ENCODE measurements around the gene PLP2. TPM values are rescaled to one million over a fixed set of nuclear protein-coding genes. Genes with fewer than 3 reads are reported as not detected.
"Not testable (repeated sequence)": the region's sequence is repeated elsewhere in the genome, so short reads cannot be mapped to it uniquely, and the experiment has no call there.

PLP2 gene
- total RNA-seq: 100 to 1,000 TPM in 2 of 3 donors, 10 to 100 TPM in 1; 96.1 to 152 (median 137) TPM
- long read RNA-seq, donor 1, transcript PLP2-202 (5 exons, 1,079 nt): major isoform, 36 of 51 reads
- long read RNA-seq, donor 1, partial matches to known transcripts: 13 of 51 reads
- long read RNA-seq, donor 1, other reads (novel, unspliced or antisense): 2 of 51 reads
- long read RNA-seq, donor 2, transcript PLP2-202 (5 exons, 1,079 nt): major isoform, 48 of 52 reads
- long read RNA-seq, donor 2, partial matches to known transcripts: 3 of 52 reads
- long read RNA-seq, donor 2, other reads (novel, unspliced or antisense): 1 of 52 reads

GRCh38 chrX:49171752-49172279 is at the start of gene PLP2:
Gene PLP2 (plus strand): TSS chrX:49171898. CDS start chrX:49172001, 103 bp downstream.
- Histone ChIP-seq H3K9me3 (no peaks in the 10 kb centered on the region), H3K4me3 (peak within 1 kb of the TSS; percentile 22), H3K36me3 (ENCODE audit: low read depth) (no peaks in the 10 kb centered on the region), H3K4me1 (ENCODE audit: low read depth) (peaks cover 8% of the 10 kb centered on the region)
- DNase-seq: peak; percentile 65 to 85 (median 79)
- TF ChIP-seq CTCF (IDR thresholded peaks at IDR 0.05): no peak
- intact Hi-C loops (cut with DNase I, micrococcal nuclease): no loop called here
- ATAC-seq: peak; percentile 65

GRCh38 chrX:49122499-49122898 is 49.2 kb upstream of the PLP2 start:
- no peak for ATAC-seq
- no peak for TF ChIP-seq CTCF (IDR thresholded peaks at IDR 0.05)
- intact Hi-C loops (cut with DNase I, micrococcal nuclease): no loop called here

GRCh38 chrX:49127742-49128258 is 43.9 kb upstream of the PLP2 start:
- ATAC-seq; H3K9me3 ChIP-seq; H3K36me3 ChIP-seq (ENCODE audit: low read depth); DNase-seq; H3K4me1 ChIP-seq (ENCODE audit: low read depth); intact Hi-C loops (cut with DNase I, micrococcal nuclease); H3K4me3 ChIP-seq: not testable (repeated sequence)

More at GRCh38 chrX:49122499-49122898, 49.2 kb upstream of the PLP2 start:
- Histone ChIP-seq H3K4me3 (no peak overlapping the region), H3K9me3 (no peaks in the 10 kb centered on the region), H3K36me3 (ENCODE audit: low read depth) (no peaks in the 10 kb centered on the region), H3K4me1 (ENCODE audit: low read depth) (no peaks in the 10 kb centered on the region)
- DNase-seq: no peak

GRCh38 chrX:49129427-49129826 is 42.3 kb upstream of the PLP2 start:
- no peak for DNase-seq
- intact Hi-C loops (cut with DNase I, micrococcal nuclease): no loop called here
- ATAC-seq: no peak

GRCh38 chrX:49132275-49132674 is 39.4 kb upstream of the PLP2 start:
- DNase-seq; H3K4me3 ChIP-seq; H3K4me1 ChIP-seq (ENCODE audit: low read depth); H3K9me3 ChIP-seq; intact Hi-C loops (cut with DNase I, micrococcal nuclease); ATAC-seq; H3K36me3 ChIP-seq (ENCODE audit: low read depth): not testable (repeated sequence)

More at GRCh38 chrX:49129427-49129826, 42.3 kb upstream of the PLP2 start:
- no peaks in the 10 kb centered on the region for H3K9me3 ChIP-seq
- no peak for TF ChIP-seq CTCF (IDR thresholded peaks at IDR 0.05)
- no peak overlapping the region for H3K4me3 ChIP-seq
- no peaks in the 10 kb centered on the region for H3K4me1 ChIP-seq (ENCODE audit: low read depth)
- no peaks in the 10 kb centered on the region for H3K36me3 ChIP-seq (ENCODE audit: low read depth)

- DNase-seq (no peak), ATAC-seq (no peak)
- no peak for TF ChIP-seq CTCF (IDR thresholded peaks at IDR 0.05)
- intact Hi-C loops (cut with DNase I, micrococcal nuclease): no loop called here
- Histone ChIP-seq H3K4me1 (ENCODE audit: low read depth) (no peaks in the 10 kb centered on the region), H3K9me3 (no peaks in the 10 kb centered on the region), H3K4me3 (no peak overlapping the region), H3K36me3 (ENCODE audit: low read depth) (no peaks in the 10 kb centered on the region)
Observed at GRCh38 chrX:49133759-49134158, 37.9 kb upstream of the PLP2 start.

Measured in mucosa of descending colon (tissue), 3 donors.